Spinal cord (tissue), 10 donors: Measurements from ENCODE around the gene PPME1. TPM values are rescaled to one million over a fixed set of nuclear protein-coding genes. Genes with fewer than 3 reads are reported as not detected.
A peak's percentile ranks its signal among the peaks of the same experiment; 100 is the strongest.
"Not testable (repeated sequence)": the region's sequence is repeated elsewhere in the genome, so short reads cannot be mapped to it uniquely, and the experiment has no call there.

Experiments used
- DNase-seq, 6 donors: peaks; one replicate each; pipeline versions ENCODE4 v3.0.0 to v3.0.0-alpha.2; 2013 to 2015; ENCODE audit warnings: low spot score in 6 of 6, low read depth in 4 of 6
- H3K27ac ChIP-seq: one replicate; pipeline ENCODE4 v1.5.1; 2013; ENCODE audit warnings: low read depth, low read length, control low read depth
- H3K27me3 ChIP-seq: one replicate; pipeline ENCODE4 v1.6.1; 2013; ENCODE audit warnings: low read length; ENCODE audit not compliant: control insufficient read depth, insufficient read depth
- H3K36me3 ChIP-seq: one replicate; pipeline ENCODE4 v1.6.1; 2013; ENCODE audit warnings: low read length; ENCODE audit not compliant: control insufficient read depth, insufficient read depth
- H3K4me1 ChIP-seq: one replicate; pipeline ENCODE4 v1.6.1; 2013; ENCODE audit warnings: low read length; ENCODE audit not compliant: control insufficient read depth, insufficient read depth
- H3K4me3 ChIP-seq: one replicate; pipeline ENCODE4 v1.5.1; 2013; ENCODE audit warnings: low read depth, low read length, control low read depth
- H3K9me3 ChIP-seq: one replicate; pipeline ENCODE4 v1.6.1; 2013; ENCODE audit warnings: low read length; ENCODE audit not compliant: control insufficient read depth, insufficient read depth
- WGBS: methylation state at CpG from one replicate; pipeline ENCODE4 v1.1.5; 2013; ENCODE audit warnings: missing lambda C conversion rate; ENCODE audit not compliant: insufficient coverage; 5-methylcytosine and 5-hydroxymethylcytosine counted together
- polyA plus RNA-seq, 2 donors: library from polyadenylated mRNA; unstranded; fragments of 120-200 nt; gene quantifications; one replicate each; pipeline ENCODE4 v1.2.1, GENCODE V29; 2013; ENCODE audit not compliant: insufficient read length in 2 of 2
- total RNA-seq, 2 donors: library from RNA; depleted of rRNA in 1 of 2; stranded (reverse); fragments of 120-200 nt in 1 of 2; fragments of >200 nt in 1 of 2; gene quantifications; one replicate each; pipeline versions ENCODE4 v1.2.3 to v1.2.4, GENCODE V29; 2013 to 2014
- donor health status: healthy.

The PPME1 gene
- total and polyA plus RNA-seq, 4 donors = 36.1 to 73.8 (median 53.6) TPM

DNA sequence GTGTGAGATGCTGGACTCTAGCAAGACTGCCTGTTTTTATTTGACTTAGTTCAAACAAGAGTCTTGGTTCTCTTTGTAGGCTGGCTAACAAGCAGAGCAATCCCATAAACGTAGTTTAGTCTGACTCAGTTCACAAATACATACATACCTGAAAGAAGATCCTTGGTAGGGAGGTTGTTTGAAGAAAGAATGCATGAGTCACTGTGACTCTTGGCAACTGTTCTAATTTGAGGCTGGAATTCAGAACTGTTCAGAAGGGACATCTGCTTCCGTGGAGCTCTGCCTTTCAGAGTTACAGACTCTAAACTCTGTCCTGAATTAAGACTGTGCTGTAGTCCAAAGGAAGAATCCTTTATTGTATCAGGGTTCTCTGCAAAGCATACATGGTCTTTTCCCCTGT, 32.5 kb upstream of the PPME1 start:
- Histone ChIP-seq H3K9me3 (no peaks in the 10 kb centered on the region), H3K27ac (peak overlapping the region; percentile 57), H3K4me1 (no peaks in the 10 kb centered on the region), H3K36me3 (peaks cover 6% of the 10 kb centered on the region), H3K27me3 (no peaks in the 10 kb centered on the region), H3K4me3 (no peak overlapping the region)
- no CpG with 5 or more reads among the region's 2 CpGs for WGBS
- DNase-seq = peak in 4 of 6 donors; percentile 17 to 68 (median 32)

DNA sequence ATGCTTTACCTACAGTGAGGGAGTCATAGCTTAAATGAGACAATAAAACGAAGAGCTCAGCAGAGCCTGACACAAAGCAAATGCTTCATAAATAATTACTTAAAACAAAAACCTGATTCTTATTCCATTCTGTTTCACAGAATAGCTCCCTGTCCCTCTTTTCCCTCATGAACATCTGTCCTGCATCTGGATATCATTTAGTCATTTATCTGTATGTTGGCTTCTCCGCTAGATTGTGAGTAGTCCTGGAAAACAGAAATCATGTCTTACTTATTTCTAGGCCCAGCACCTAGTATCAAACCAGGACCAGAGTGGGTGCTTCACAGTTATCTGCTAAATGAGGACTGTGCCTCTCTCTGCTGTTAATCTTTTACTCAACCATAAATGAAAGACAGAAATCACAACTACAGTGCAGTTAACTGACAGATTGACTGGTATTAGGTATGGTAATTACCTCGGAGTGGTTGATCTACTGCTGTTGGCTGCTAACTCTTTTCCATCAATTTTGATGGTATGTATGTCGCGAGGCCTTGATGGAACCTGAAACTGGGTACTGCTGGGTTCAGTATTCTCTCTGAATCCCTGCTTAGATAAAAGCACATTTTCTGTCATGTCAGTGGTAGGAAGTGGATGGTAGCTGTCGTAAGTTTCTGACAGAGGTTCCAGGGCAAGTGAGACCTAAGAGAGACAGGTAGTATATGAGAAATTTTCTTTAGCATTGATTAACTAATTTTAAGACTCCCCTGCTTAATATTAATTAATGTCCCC, 31.8 kb upstream of the PPME1 start:
- no peaks in the 10 kb centered on the region for H3K4me1 ChIP-seq
- H3K4me3 ChIP-seq = no peak overlapping the region
- H3K9me3 ChIP-seq = no peaks in the 10 kb centered on the region
- no peaks in the 10 kb centered on the region for H3K27me3 ChIP-seq
- H3K36me3 ChIP-seq = peaks cover 6% of the 10 kb centered on the region
- 22% methylated on average over 1 of the region's 6 CpGs for WGBS
- no peak for DNase-seq
- peak overlapping the region; percentile 50 for H3K27ac ChIP-seq

DNA sequence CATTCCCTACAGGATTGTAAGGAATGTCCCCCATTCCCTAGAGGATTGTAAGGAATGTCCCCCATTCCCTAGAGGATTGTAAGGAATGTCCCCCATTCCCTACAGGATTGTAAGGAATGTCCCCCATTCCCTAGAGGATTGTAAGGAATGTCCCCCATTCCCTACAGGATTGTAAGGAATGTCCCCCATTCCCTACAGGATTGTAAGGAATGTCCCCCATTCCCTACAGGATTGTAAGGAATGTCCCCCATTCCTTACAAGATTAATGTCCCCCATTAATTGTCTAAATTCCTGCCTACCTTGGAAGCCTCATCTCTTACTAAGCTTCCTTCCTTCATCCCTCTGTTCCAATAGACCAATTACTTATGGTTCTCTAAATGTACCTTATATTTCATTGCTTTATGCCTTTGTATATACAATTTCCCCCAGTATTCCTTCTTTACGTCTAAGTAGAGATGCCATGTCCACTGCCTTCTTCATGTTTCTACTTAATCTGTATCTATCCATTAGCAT, 31.1 kb upstream of the PPME1 start:
- WGBS = no CpG with 5 or more reads among the region's 1 CpG

DNA sequence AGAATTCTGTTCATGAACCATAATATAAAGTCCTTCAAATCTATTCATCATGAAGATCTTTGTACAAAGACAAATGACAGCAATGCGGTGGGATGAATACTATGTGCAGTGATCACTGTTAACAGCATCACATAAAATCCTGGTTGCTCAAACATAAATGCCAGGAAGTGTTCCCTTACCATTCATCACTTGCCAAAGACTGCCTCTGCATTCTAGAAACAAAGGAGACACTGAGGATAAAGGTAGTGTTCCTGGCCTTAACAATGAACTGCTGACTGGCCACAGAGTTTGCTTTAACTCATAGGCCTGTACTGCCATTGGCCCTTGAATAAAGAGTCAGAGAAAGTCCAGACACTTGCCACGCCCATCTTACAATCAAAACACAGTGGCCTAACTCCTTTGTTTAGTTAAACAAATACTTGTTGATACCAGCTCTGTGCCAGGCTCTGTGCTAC, 29.8 kb upstream of the PPME1 start:
- H3K4me3 ChIP-seq = no peak overlapping the region
- no peaks in the 10 kb centered on the region for H3K9me3 ChIP-seq
- peaks cover 3% of the 10 kb centered on the region for H3K36me3 ChIP-seq
- H3K4me1 ChIP-seq = no peaks in the 10 kb centered on the region
- DNase-seq = peak in 2 of 6 donors; percentile 22 to 72
- H3K27ac ChIP-seq = no peak overlapping the region
- H3K27me3 ChIP-seq = no peaks in the 10 kb centered on the region
- WGBS = 50% methylated on average over 1 of the region's 2 CpGs

More for the DNA sequence above, 31.1 kb upstream of the PPME1 start:
- not testable (repeated sequence) for H3K36me3 ChIP-seq, H3K27me3 ChIP-seq, DNase-seq, H3K27ac ChIP-seq, H3K9me3 ChIP-seq, H3K4me3 ChIP-seq, H3K4me1 ChIP-seq

DNA sequence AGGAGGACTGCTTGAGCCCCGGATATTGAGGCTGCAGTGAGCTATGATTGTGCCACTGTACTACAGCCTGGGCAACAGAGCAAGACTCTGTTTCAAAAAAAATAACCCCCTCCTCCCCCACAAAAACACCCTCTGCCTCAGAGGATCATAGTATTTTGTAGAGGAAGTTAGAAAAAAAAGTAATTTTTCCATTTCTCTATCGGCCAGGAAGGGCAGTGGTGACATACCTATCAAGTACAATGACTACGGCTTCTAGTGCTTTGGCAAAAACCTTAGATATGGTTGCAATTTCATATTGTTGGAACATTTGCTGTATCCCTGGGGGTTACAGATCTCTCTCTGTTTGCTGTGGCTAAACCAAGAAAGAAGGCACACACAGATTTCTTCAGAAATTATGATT, 29.2 kb upstream of the PPME1 start:
- Histone ChIP-seq H3K4me1 (no peaks in the 10 kb centered on the region), H3K9me3 (no peaks in the 10 kb centered on the region), H3K4me3 (no peak overlapping the region), H3K36me3 (peaks cover 3% of the 10 kb centered on the region), H3K27me3 (no peaks in the 10 kb centered on the region), H3K27ac (no peak overlapping the region)
- no peak for DNase-seq
- WGBS = no CpG with 5 or more reads among the region's 3 CpGs

DNA sequence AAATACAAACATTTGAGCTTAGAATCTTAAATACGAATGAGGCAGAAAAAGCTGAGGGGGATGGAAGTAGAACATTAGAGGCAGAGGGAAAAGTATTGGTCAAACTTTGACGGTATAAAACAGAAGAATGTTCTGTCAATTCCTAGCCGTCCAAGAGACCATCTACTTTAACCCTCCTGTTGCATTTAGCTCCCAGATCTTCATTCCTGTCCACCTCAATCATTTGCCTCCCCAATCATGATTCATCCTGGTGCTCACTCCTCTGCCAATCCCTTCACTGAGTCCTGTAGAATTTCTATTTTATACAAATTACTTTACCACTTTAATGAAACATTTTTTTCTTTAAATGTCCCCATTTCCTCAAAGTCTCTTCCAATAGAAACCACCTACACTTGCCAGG, 28.5 kb upstream of the PPME1 start:
- Histone ChIP-seq H3K27ac (no peak overlapping the region), H3K36me3 (peaks cover 1% of the 10 kb centered on the region), H3K4me1 (no peaks in the 10 kb centered on the region), H3K27me3 (no peaks in the 10 kb centered on the region), H3K9me3 (no peaks in the 10 kb centered on the region), H3K4me3 (no peak overlapping the region)
- DNase-seq = no peak
- 88% methylated on average over 2 of the region's 3 CpGs for WGBS

DNA sequence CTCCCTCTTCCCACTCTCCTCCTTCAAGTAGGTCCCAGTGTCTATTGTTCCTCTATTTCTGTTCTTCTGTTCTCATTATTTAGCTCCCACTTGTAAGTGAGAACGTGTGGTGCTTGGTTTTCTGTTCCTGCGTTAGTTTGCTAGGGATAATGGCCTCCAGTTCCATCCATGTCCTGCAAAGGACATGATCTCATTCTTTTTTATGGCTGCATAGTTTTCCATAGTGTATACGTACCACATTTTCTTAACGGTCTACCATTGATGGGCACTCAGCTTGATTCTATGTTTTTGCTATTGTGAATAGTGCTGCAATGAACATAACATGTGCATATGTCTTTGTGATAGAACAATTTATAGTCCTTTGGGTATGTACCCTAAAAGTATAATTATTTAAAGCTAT, 26.5 kb upstream of the PPME1 start:
- Histone ChIP-seq H3K4me3 (no peak overlapping the region), H3K27ac (no peak overlapping the region), H3K36me3 (no peaks in the 10 kb centered on the region), H3K4me1 (no peaks in the 10 kb centered on the region), H3K27me3 (no peaks in the 10 kb centered on the region), H3K9me3 (no peaks in the 10 kb centered on the region)
- no peak for DNase-seq
- WGBS = 100% methylated on average over 2 of the region's 4 CpGs

DNA sequence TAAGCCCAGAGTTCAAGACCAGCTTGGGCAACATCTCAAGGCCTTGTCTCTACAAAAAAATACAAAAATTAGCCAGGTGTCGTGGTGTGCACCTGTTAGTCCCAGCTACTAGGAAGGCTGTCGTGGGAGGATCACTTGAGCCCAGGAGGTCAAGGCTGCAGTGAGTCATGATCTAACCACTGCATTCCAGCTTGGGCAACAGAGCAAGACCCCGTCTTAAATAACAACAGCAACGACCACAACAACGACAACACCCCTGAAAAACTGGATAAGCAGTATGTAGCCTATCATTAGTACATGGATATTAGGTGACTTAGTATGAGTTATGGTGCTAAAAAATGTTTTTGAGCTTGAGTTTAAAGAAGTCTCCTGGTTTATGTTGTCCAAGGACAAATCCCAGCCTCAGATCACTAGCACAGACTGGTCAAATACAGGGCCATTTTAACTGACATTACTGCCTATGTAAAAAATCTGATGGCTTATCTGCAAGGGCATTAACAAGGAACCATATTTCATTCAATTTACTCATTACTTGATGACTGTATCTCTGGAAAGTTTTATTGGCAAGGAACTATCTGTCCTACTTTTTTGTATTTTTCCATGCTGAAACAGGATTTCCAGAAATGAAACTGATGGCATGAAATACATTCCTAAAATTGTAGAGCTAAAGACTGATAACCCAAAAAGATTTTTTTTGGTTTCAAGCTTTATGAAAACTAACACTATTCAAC, 23.7 kb upstream of the PPME1 start:
- 96% methylated on average over 4 of the region's 5 CpGs for WGBS

DNA sequence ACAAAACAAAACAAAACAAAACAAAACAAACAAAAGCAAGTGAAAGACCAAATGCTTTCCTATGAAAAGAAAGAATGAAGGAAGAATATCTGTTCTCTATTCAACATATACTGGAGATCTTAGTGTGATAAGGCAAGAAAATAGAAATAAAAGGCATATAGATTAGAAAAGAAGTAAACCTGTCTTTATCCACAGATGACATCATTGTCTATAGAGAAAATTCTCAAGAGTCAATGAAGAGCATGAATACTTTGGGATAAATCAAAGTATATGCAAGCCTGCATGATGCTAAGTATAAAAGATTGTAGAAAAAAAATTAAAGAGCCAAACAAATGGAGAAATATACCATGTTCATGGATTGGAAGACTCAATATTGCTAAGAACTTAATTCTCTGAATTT, 17.9 kb upstream of the PPME1 start:
- H3K9me3 ChIP-seq = no peaks in the 10 kb centered on the region
- H3K27me3 ChIP-seq = no peaks in the 10 kb centered on the region
- H3K4me1 ChIP-seq = no peaks in the 10 kb centered on the region
- H3K4me3 ChIP-seq = no peak overlapping the region
- peaks cover 8% of the 10 kb centered on the region for H3K36me3 ChIP-seq
- DNase-seq = no peak
- no peak overlapping the region for H3K27ac ChIP-seq

More for the DNA sequence above, 23.7 kb upstream of the PPME1 start:
- Histone ChIP-seq H3K27me3 (no peaks in the 10 kb centered on the region), H3K36me3 (no peaks in the 10 kb centered on the region), H3K27ac (no peak overlapping the region), H3K9me3 (no peaks in the 10 kb centered on the region), H3K4me1 (no peaks in the 10 kb centered on the region), H3K4me3 (no peak overlapping the region)
- no peak for DNase-seq
